HG03135 (cell line): ENCODE measurements around the gene PTPRH.
"Not testable (repeated sequence)": the region's sequence is repeated elsewhere in the genome, so short reads cannot be mapped to it uniquely, and the experiment has no call there.

Source experiments
- ATAC-seq: cut with Tn5 transposase; IDR thresholded peaks from one replicate; pipeline ENCODE4 v1.9.1; 2021; ENCODE audit warnings: mild to moderate bottlenecking, moderate library complexity; ENCODE audit not compliant: unreplicated experiment

The PTPRH gene

GRCh38 chr19:55226273-55226672 is 17.0 kb upstream of the PTPRH start:
- ATAC-seq: no peak

GRCh38 chr19:55225415-55225958 is 16.2 kb upstream of the PTPRH start:
- no peak for ATAC-seq

- not testable (repeated sequence) for ATAC-seq
These were observed 15.5 kb upstream of the PTPRH start for GRCh38 chr19:55224679-55225414.

GRCh38 chr19:55224038-55224665 is 14.9 kb upstream of the PTPRH start:
- no peak for ATAC-seq

GRCh38 chr19:55223291-55224037 is 14.2 kb upstream of the PTPRH start:
- no peak for ATAC-seq

GRCh38 chr19:55220525-55220924 is 11.2 kb upstream of the PTPRH start:
- ATAC-seq: no peak

GRCh38 chr19:55216461-55217198 is 7.3 kb upstream of the PTPRH start:
- no peak for ATAC-seq

- ATAC-seq: no peak
These were observed 4.2 kb upstream of the PTPRH start for GRCh38 chr19:55213547-55213946.

- ATAC-seq: no peak
These were observed 3.1 kb upstream of the PTPRH start for GRCh38 chr19:55212447-55212846.

GRCh38 chr19:55209693-55210472 is 582 bp upstream of the PTPRH start:
- no peak for ATAC-seq

- no peak for ATAC-seq
These were observed 2.4 kb downstream of the PTPRH start for GRCh38 chr19:55206664-55207500.

- ATAC-seq: not testable (repeated sequence)
These were observed 7.1 kb downstream of the PTPRH start for GRCh38 chr19:55202199-55202598.

- no peak for ATAC-seq
These were observed 9.6 kb downstream of the PTPRH start for GRCh38 chr19:55199620-55200204.

- no peak for ATAC-seq
These were observed 10.7 kb downstream of the PTPRH start for GRCh38 chr19:55198651-55199050.

GRCh38 chr19:55197528-55197927 is 11.8 kb downstream of the PTPRH start:
- no peak for ATAC-seq

GRCh38 chr19:55196803-55197202 is 12.5 kb downstream of the PTPRH start:
- ATAC-seq: no peak

- ATAC-seq: no peak
These were observed 15.8 kb downstream of the PTPRH start for GRCh38 chr19:55193481-55193880.

GRCh38 chr19:55189403-55189835 is 19.9 kb downstream of the PTPRH start:
- no peak for ATAC-seq

GRCh38 chr19:55188625-55189024 is 20.7 kb downstream of the PTPRH start:
- no peak for ATAC-seq
